Skin of body (tissue), 2 donors: ENCODE results near the gene GRHPR. TPM values are rescaled to one million over a fixed set of nuclear protein-coding genes. Genes with fewer than 3 reads are reported as not detected.
"Not testable (repeated sequence)": the region's sequence is repeated elsewhere in the genome, so short reads cannot be mapped to it uniquely, and the experiment has no call there.

ENCODE experiments used
- DNase-seq: peaks from one replicate; lab custom pipeline; 2025; lab: John Stamatoyannopoulos, UW
- total RNA-seq: library from RNA; depleted of rRNA; stranded (reverse); fragments of >200 nt; gene quantifications from one replicate; pipeline ENCODE4 v1.2.3, GENCODE V29; 2014

The GRHPR gene
- total RNA-seq, 1 donor from 2014 or later, result 59.7 TPM

- DNase-seq, result no peak
Observed at GRCh38 chr9:37444890-37445289, 22.4 kb downstream of the GRHPR start.

DNA sequence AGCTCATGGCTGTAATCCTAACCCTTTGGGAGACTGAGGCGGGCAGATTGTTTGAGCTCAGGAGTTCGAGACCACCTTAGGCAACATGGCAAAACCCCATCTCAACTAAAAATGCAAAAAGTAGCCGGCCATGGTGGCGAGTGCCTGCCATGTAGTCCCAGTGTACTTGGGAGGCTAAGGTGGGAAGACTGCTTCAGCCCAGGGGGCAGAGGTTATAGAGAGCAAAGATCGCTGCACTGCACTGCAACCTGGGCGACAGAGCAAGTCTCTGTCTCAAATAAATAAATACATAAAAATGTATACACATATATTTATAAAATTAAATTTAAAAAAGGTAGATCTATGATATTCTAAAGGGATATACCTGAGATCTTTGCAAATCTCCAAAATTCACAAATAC lies 23.3 kb downstream of the GRHPR start:
- no peak for DNase-seq

DNA sequence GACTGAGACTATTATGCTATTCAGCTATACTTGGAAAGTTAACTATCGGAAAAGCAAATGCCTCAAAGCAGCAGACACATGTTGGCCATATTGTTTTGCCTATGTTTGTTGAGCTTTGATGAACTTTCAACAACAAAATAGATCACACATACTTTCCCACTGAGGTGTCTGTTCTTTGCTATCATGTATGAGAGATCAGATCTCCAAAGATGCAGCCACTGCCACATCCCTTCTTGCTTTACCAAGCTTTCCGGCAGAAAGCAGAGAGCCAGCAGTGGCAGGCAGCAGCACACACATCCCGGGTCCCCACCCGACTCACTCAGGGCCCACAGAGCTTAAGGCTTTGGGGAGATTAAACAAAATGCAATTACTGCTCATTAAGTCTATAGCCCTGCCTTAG lies 23.9 kb downstream of the GRHPR start:
- DNase-seq, result no peak

DNA sequence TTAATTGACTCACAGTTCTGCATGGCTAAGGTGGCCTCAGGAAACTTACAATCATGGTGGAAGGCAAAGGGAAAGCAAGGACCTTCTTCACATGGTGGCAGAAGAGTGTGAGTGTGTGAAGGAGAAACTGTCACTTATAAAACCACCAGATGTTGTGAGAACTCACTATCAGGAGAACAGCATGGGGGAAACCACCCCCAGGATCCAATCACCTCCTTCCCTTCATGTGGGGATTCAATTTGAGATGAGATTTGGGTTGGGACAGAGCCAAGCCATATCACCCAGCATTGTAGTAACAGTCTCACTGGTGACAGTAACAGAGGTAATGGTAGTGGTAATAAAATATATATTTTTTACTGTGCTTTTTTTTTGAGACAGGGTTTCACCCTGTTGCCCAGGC lies 24.6 kb downstream of the GRHPR start:
- no peak for DNase-seq

GRCh38 chr9:37449862-37450632 lies 27.6 kb downstream of the GRHPR start:
- DNase-seq, result no peak

DNA sequence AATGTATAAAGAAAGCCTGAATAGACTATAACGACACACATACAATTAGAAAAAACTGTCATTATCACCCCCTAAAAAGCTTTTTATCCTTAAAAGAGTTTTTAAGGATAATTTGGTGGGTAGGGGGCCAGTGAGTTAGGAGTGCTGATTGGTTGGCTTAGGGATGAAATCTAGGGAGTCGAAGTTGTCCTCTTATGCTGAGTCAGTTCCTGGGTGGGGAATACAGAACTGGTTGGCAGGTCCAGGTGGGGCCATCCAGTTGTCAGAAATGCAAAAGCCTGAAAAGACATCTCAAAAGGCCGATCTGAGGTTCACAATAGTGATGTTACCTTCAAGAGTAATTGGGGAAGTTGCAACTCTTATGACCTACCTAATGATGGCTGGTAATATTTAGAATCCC lies 29.1 kb downstream of the GRHPR start:
- no peak for DNase-seq

DNA sequence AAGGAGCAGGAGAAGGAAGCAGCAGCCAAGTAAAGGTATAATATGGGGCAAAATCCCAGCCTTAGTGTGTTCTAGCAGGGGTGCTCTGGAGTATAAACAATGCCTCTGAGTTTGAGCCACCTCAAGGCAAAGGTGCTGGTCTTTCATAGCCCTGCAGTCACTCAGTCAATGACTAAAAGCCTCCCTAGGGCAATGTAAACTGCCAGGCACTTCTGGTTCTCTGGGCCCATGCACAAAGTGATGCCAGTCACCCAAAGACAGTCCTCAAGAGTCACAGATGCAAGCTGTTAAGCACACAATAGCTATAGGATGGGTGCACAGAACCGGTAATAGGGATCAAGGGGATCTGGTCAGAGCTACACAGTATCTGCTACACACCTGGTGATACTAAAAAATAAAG lies 30.1 kb downstream of the GRHPR start:
- DNase-seq, result no peak

- no peak for DNase-seq
Observed at GRCh38 chr9:37453827-37454226, 31.3 kb downstream of the GRHPR start.

- DNase-seq, result no peak
Observed at GRCh38 chr9:37454238-37454637, 31.7 kb downstream of the GRHPR start.

DNA sequence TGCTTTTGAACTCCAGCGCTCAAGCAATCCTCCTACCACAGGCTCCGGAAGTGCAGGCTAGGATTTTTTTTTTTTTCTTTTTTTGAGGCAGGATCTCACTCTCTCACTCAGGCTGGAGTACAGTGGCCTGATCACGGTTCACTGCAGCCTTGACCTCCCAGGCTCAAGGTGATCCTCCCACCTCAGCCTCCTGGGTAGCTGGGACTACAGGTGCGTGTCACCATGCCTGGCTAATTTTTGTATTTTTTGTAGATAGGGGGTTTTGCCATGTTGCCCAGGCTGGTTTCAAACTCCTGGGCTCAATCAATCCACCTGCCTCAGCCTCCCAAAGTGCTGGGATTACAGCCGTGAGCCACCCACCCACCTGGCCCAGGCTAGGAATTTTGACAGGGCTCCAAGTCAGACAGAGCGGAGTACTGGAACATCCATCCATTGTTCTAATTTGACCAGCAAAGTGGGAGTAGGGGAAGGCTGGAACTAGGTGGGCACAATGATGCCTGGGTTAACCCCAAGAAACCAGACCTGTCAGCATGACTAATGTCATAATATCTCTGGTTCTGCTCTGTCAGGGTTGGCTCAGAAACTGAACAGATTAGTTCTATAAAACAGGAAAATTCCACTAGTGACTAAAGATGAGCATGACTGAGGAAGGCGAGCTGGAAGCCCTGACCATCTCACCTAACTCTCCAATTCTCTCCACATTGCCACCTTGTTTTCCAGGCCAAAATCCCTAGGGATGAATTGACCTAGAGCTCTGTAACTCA lies 33.6 kb downstream of the GRHPR start:
- DNase-seq, result no peak

DNA sequence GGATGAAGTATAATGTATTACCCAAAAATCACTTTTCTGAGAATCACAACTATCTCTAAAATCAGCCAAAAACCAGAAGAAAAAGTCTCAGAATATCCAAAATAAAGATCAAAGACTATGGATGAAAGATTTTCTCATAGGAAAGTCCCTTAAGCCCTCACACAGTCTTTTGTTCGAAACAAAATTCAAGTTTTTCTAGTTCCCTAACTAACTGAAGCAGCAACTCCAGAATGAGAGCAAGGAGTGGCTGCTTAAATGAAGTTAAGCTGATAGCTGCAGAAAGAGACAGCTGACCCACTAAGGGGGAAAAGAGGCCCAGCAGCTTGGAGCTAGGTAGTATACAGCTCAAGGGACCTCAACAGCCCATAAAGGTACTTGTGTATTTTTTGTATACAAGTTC lies 34.3 kb downstream of the GRHPR start:
- DNase-seq, result peak; percentile 6

- DNase-seq, result peak; percentile 8
Observed at GRCh38 chr9:37464006-37464405, 41.5 kb downstream of the GRHPR start.

- DNase-seq, result peak; percentile 68
Observed at GRCh38 chr9:37464426-37465248, 42.1 kb downstream of the GRHPR start.

DNA sequence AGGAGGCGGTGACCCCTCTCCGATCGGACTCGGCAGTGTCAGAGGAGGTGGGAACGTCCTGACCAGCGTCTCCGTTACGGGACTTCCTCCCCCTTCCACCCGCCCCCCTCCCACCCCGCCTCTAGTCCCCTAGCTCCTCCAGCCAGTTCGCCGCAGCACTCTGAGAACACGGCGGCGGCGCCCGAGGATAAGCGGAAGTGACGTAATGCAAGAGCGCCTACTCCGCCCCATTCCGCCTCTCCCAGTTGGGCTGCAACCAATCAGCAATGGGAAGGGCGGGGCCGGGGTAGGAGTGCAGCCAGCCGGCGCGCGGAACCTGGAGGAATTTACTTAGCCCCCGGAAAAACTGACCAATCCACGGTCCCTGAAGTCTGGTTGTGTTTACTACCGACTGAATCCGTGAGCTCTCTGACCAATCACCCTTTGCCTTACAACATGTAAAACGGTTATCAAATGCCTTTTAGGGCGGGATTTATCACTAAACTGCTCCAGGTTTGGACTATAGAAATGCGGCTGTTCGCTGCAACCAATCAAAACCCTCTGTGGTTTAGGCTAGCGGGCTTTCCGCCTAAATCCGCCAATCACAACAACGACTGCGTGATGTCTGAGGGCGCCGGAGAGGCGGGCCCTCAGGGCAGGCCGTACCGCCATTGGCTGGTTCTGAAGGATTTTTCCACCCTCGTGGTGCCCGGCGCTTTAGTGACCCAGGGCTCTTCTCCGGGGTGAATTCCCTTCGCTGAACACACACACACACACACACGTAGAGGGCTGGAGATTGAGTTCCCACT lies 42.9 kb downstream of the GRHPR start, which contains the start of gene ZBTB5:
TSS of gene ZBTB5 (minus strand) at position 202 of the 788 bp plus-strand sequence. CDS start 22,899 bp downstream, outside the sequence.
- DNase-seq, result peak; percentile 100

- peak; percentile 45 for DNase-seq
Observed at GRCh38 chr9:37466037-37466709, 43.7 kb downstream of the GRHPR start.

DNA sequence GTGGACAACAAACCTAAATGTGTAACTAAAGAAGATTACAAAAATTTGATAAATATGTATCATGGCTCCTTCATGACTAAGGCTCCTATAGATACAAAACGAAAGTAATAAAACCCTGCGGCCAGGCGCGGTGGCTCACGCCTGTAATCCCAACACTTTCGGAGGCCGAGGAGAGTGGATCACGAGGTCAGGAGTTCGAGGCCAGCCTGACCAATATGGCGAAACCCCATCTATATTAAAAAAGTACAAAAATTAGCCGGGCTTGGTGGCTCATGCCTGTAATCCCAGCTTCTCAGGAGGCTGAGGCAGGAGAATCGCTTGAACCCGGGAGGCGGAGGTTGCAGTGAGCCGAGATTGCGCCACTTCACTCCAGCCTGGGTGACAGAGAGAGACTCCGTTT lies 45.0 kb downstream of the GRHPR start:
- not testable (repeated sequence) for DNase-seq

GRCh38 chr9:37468620-37469019 lies 46.1 kb downstream of the GRHPR start:
- DNase-seq, result no peak

- DNase-seq, result peak; percentile 33
Observed at GRCh38 chr9:37471942-37472684, 49.6 kb downstream of the GRHPR start.

DNA sequence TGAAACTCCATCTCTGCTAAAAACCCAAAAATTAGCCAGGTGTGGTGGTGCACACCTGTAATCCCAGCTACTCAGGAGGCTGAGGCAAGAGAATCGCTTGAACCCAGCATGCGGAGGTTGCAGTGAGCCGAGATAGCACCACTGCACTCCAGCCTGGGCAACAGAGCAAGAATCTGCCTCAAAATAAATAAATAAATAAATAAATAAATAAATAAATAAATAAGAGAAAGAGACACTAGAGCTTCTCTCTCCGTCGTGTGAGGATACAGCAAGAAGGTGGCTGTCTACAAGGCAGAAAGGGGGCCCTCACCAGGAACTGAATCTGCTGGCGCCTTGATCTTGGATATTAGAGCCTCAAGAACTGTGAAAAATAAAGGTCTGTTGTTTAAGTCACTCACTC lies 51.5 kb downstream of the GRHPR start:
- not testable (repeated sequence) for DNase-seq

DNA sequence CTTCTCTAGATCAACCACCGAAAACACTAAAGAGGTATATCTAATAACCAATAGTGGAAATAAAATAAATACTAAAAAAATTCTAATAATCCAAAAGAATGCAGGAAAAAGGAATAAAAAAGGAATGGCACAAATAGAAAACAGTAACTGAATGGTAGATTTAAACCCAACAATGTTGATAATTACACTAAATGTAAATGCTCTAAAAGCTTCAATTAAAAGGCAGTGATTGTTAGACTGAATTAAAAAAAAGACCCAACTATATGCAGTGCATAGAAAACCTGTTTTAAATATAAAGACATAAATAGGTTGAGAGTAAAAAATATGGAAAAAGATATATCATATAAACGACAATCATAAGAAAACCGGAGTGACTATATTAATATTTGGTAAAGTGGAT lies 51.9 kb downstream of the GRHPR start:
- no peak for DNase-seq
